ENCODE results near the gene MTA1.

Gene MTA1

GRCh38 chr14:105460116-105460515 lies 40.5 kb downstream of the MTA1 start:
- H3K9me3 ChIP-seq (ENCODE audit: low read length): no peaks in the 10 kb centered on the region
- no peak overlapping the region for H3K9ac ChIP-seq (ENCODE audit: low read length)
- no peak overlapping the region for H3K4me3 ChIP-seq (ENCODE audit: low read depth, low read length, poor library complexity, severe bottlenecking)
- H3F3A ChIP-seq (ENCODE audit: insufficient read depth, low read length): no peaks in the 10 kb centered on the region
- no peaks in the 10 kb centered on the region for H4K20me1 ChIP-seq (ENCODE audit: insufficient read depth, low read length)
- no peaks in the 10 kb centered on the region for H3K9me2 ChIP-seq (ENCODE audit: low read depth, low read length)
- no peak overlapping the region for H2AFZ ChIP-seq (ENCODE audit: low read length)
- H3K27me3 ChIP-seq (ENCODE audit: insufficient read depth, low read length): no peaks in the 10 kb centered on the region
- no peaks in the 10 kb centered on the region for H3K4me1 ChIP-seq (ENCODE audit: insufficient read depth, low read length, severe bottlenecking)
- TF ChIP-seq EZH2 (IDR thresholded peaks at IDR 0.05; ENCODE audit: borderline replicate concordance, low read length) (no peak), CTCF (IDR thresholded peaks at IDR 0.05; ENCODE audit: low read length) (no peak)
- H3K36me3 ChIP-seq (ENCODE audit: insufficient read depth, low read length): peaks cover 84% of the 10 kb centered on the region
- no peaks in the 10 kb centered on the region for H3K79me2 ChIP-seq (ENCODE audit: insufficient read depth, low read length)
- H3K4me2 ChIP-seq (ENCODE audit: low read length): no peak overlapping the region
- no peak overlapping the region for H3K27ac ChIP-seq (ENCODE audit: low read depth, low read length, poor library complexity, severe bottlenecking)

GRCh38 chr14:105460616-105461015 lies 41.0 kb downstream of the MTA1 start:
- Histone ChIP-seq H4K20me1 (ENCODE audit: insufficient read depth, low read length) (no peaks in the 10 kb centered on the region), H3K4me2 (ENCODE audit: low read length) (no peak overlapping the region), H3F3A (ENCODE audit: insufficient read depth, low read length) (no peaks in the 10 kb centered on the region), H3K27ac (ENCODE audit: low read depth, low read length, poor library complexity, severe bottlenecking) (no peak overlapping the region), H3K9ac (ENCODE audit: low read length) (no peak overlapping the region), H2AFZ (ENCODE audit: low read length) (no peak overlapping the region), H3K4me1 (ENCODE audit: insufficient read depth, low read length, severe bottlenecking) (no peaks in the 10 kb centered on the region), H3K9me3 (ENCODE audit: low read length) (no peaks in the 10 kb centered on the region), H3K4me3 (ENCODE audit: low read depth, low read length, poor library complexity, severe bottlenecking) (no peak overlapping the region), H3K79me2 (ENCODE audit: insufficient read depth, low read length) (no peaks in the 10 kb centered on the region), H3K9me2 (ENCODE audit: low read depth, low read length) (no peaks in the 10 kb centered on the region), H3K36me3 (ENCODE audit: insufficient read depth, low read length) (peaks cover 84% of the 10 kb centered on the region), H3K27me3 (ENCODE audit: insufficient read depth, low read length) (no peaks in the 10 kb centered on the region)
- TF ChIP-seq CTCF (IDR thresholded peaks at IDR 0.05; ENCODE audit: low read length): no peak
- no peak for TF ChIP-seq EZH2 (IDR thresholded peaks at IDR 0.05; ENCODE audit: borderline replicate concordance, low read length)

- Histone ChIP-seq H3K4me2 (ENCODE audit: low read length) (no peak overlapping the region), H3K9ac (ENCODE audit: low read length) (no peak overlapping the region), H3K27me3 (ENCODE audit: insufficient read depth, low read length) (no peaks in the 10 kb centered on the region), H3K27ac (ENCODE audit: low read depth, low read length, poor library complexity, severe bottlenecking) (no peak overlapping the region), H4K20me1 (ENCODE audit: insufficient read depth, low read length) (no peaks in the 10 kb centered on the region), H2AFZ (ENCODE audit: low read length) (no peak overlapping the region), H3K4me1 (ENCODE audit: insufficient read depth, low read length, severe bottlenecking) (no peaks in the 10 kb centered on the region), H3K4me3 (ENCODE audit: low read depth, low read length, poor library complexity, severe bottlenecking) (no peak overlapping the region), H3K79me2 (ENCODE audit: insufficient read depth, low read length) (no peaks in the 10 kb centered on the region), H3K9me3 (ENCODE audit: low read length) (no peaks in the 10 kb centered on the region), H3K36me3 (ENCODE audit: insufficient read depth, low read length) (peaks cover 83% of the 10 kb centered on the region), H3F3A (ENCODE audit: insufficient read depth, low read length) (no peaks in the 10 kb centered on the region), H3K9me2 (ENCODE audit: low read depth, low read length) (no peaks in the 10 kb centered on the region)
- TF ChIP-seq EZH2 (IDR thresholded peaks at IDR 0.05; ENCODE audit: borderline replicate concordance, low read length): no peak
- TF ChIP-seq CTCF (IDR thresholded peaks at IDR 0.05; ENCODE audit: low read length): no peak
These were observed 42.3 kb downstream of the MTA1 start for GRCh38 chr14:105461903-105462302.
